GM21526 (cell line): ENCODE data around the gene LZTS3.
"Not testable (repeated sequence)": the region's sequence is repeated elsewhere in the genome, so short reads cannot be mapped to it uniquely, and the experiment has no call there.

Experiments
- ATAC-seq: cut with Tn5 transposase; IDR thresholded peaks from one replicate; pipeline ENCODE4 v1.9.1; 2021; ENCODE audit warnings: moderate library complexity; ENCODE audit not compliant: unreplicated experiment, low FRiP score

The LZTS3 gene

GRCh38 chr20:3193806-3194616 lies 20.7 kb upstream of the LZTS3 start:
- ATAC-seq = no peak

- no peak for ATAC-seq
These were observed 19.1 kb upstream of the LZTS3 start for GRCh38 chr20:3192226-3193015.

GRCh38 chr20:3190681-3191111 lies 17.3 kb upstream of the LZTS3 start:
- ATAC-seq = no peak

- ATAC-seq = no peak
These were observed 16.3 kb upstream of the LZTS3 start for GRCh38 chr20:3189561-3190131.

- no peak for ATAC-seq
These were observed 15.6 kb upstream of the LZTS3 start for GRCh38 chr20:3188823-3189413.

GRCh38 chr20:3187861-3188260 lies 14.5 kb upstream of the LZTS3 start:
- not testable (repeated sequence) for ATAC-seq

GRCh38 chr20:3183896-3184612 lies 10.7 kb upstream of the LZTS3 start:
- ATAC-seq = no peak

- ATAC-seq = not testable (repeated sequence)
These were observed 9.1 kb upstream of the LZTS3 start for GRCh38 chr20:3182429-3182828.

- no peak for ATAC-seq
These were observed 7.9 kb upstream of the LZTS3 start for GRCh38 chr20:3181270-3181669.

- ATAC-seq = no peak
These were observed 7.0 kb upstream of the LZTS3 start for GRCh38 chr20:3180319-3180718.

- ATAC-seq = no peak
These were observed 4.6 kb upstream of the LZTS3 start for GRCh38 chr20:3177746-3178485.

- no peak for ATAC-seq
These were observed 1.9 kb upstream of the LZTS3 start for GRCh38 chr20:3175270-3175669.

- ATAC-seq = no peak
These were observed 1.3 kb upstream of the LZTS3 start for GRCh38 chr20:3174442-3175261.

GRCh38 chr20:3173610-3174441 lies 477 bp upstream of the LZTS3 start:
- ATAC-seq = peak; percentile 82

GRCh38 chr20:3172126-3172932 lies 1.0 kb downstream of the LZTS3 start:
- no peak for ATAC-seq

GRCh38 chr20:3171391-3172125 lies 1.8 kb downstream of the LZTS3 start:
- no peak for ATAC-seq
